Iris pigment epithelial cell (primary cell): ENCODE data around the gene RFC3.

Experiments used
- DNase-seq: peaks from one replicate; pipeline ENCODE4 v3.0.0-alpha.2; 2011; ENCODE audit warnings: low read depth

Gene RFC3

GRCh38 chr13:33865945-33866344 lies 48.0 kb downstream of the RFC3 start:
- DNase-seq = no peak

GRCh38 chr13:33867472-33867871 lies 49.5 kb downstream of the RFC3 start:
- DNase-seq = no peak

- no peak for DNase-seq
Measured at GRCh38 chr13:33868343-33868994, 50.5 kb downstream of the RFC3 start.

GRCh38 chr13:33869005-33869404 lies 51.1 kb downstream of the RFC3 start:
- peak; percentile 12 for DNase-seq

- no peak for DNase-seq
Measured at GRCh38 chr13:33870046-33870668, 52.2 kb downstream of the RFC3 start.

- no peak for DNase-seq
Measured at GRCh38 chr13:33871207-33872004, 53.5 kb downstream of the RFC3 start.

GRCh38 chr13:33872005-33872351 lies 54.0 kb downstream of the RFC3 start:
- DNase-seq = peak; percentile 17

- no peak for DNase-seq
Measured at GRCh38 chr13:33873251-33873908, 55.4 kb downstream of the RFC3 start.

- DNase-seq = no peak
Measured at GRCh38 chr13:33874871-33875270, 56.9 kb downstream of the RFC3 start.

- no peak for DNase-seq
Measured at GRCh38 chr13:33875618-33876401, 57.9 kb downstream of the RFC3 start.

- DNase-seq = no peak
Measured at GRCh38 chr13:33876716-33877394, 58.9 kb downstream of the RFC3 start.

GRCh38 chr13:33879118-33879517 lies 61.2 kb downstream of the RFC3 start:
- no peak for DNase-seq

GRCh38 chr13:33882804-33883203 lies 64.9 kb downstream of the RFC3 start:
- DNase-seq = no peak

GRCh38 chr13:33884531-33885220 lies 66.7 kb downstream of the RFC3 start:
- no peak for DNase-seq
